GM19035 (cell line): ENCODE data around the gene PDZRN3.
A peak's percentile ranks its signal among the peaks of the same experiment; 100 is the strongest.

Experiments used
- ATAC-seq: cut with Tn5 transposase; IDR thresholded peaks from one replicate; pipeline ENCODE4 v1.9.1; 2021; ENCODE audit not compliant: unreplicated experiment

Gene PDZRN3

GRCh38 chr3:73498764-73499622 lies 125.7 kb downstream of the PDZRN3 start:
- peak; percentile 41 for ATAC-seq

GRCh38 chr3:73497646-73498406 lies 126.9 kb downstream of the PDZRN3 start:
- ATAC-seq = no peak

GRCh38 chr3:73493543-73494308 lies 131.0 kb downstream of the PDZRN3 start:
- ATAC-seq = no peak

- ATAC-seq = no peak
Measured at GRCh38 chr3:73492186-73492585, 132.6 kb downstream of the PDZRN3 start.

GRCh38 chr3:73491287-73491662 lies 133.5 kb downstream of the PDZRN3 start:
- ATAC-seq = no peak

GRCh38 chr3:73490453-73491286 lies 134.1 kb downstream of the PDZRN3 start:
- no peak for ATAC-seq

GRCh38 chr3:73485877-73486330 lies 138.8 kb downstream of the PDZRN3 start:
- no peak for ATAC-seq

- ATAC-seq = peak; percentile 82
Measured at GRCh38 chr3:73484656-73485248, 140.0 kb downstream of the PDZRN3 start.

GRCh38 chr3:73481888-73482287 lies 142.9 kb downstream of the PDZRN3 start:
- ATAC-seq = no peak

- no peak for ATAC-seq
Measured at GRCh38 chr3:73480187-73480672, 144.5 kb downstream of the PDZRN3 start.

- no peak for ATAC-seq
Measured at GRCh38 chr3:73479325-73479724, 145.4 kb downstream of the PDZRN3 start.

GRCh38 chr3:73478858-73479257 lies 145.9 kb downstream of the PDZRN3 start:
- no peak for ATAC-seq

- ATAC-seq = no peak
Measured at GRCh38 chr3:73475717-73476116, 149.0 kb downstream of the PDZRN3 start.

GRCh38 chr3:73475175-73475574 lies 149.6 kb downstream of the PDZRN3 start:
- ATAC-seq = peak; percentile 53

GRCh38 chr3:73474619-73475018 lies 150.1 kb downstream of the PDZRN3 start:
- ATAC-seq = no peak

- no peak for ATAC-seq
Measured at GRCh38 chr3:73473898-73474416, 150.8 kb downstream of the PDZRN3 start.

GRCh38 chr3:73473181-73473897 lies 151.4 kb downstream of the PDZRN3 start:
- ATAC-seq = no peak

- ATAC-seq = no peak
Measured at GRCh38 chr3:73471986-73472787, 152.6 kb downstream of the PDZRN3 start.
